Measurements from ENCODE around the gene ZFX.
"Not testable (repeated sequence)": the region's sequence is repeated elsewhere in the genome, so short reads cannot be mapped to it uniquely, and the experiment has no call there.

The ZFX gene

GRCh38 chrX:24151513-24151912, 2.0 kb downstream of the ZFX start:
- DNase-seq (ENCODE audit: low read depth in 3 of 3), result no peak

DNA sequence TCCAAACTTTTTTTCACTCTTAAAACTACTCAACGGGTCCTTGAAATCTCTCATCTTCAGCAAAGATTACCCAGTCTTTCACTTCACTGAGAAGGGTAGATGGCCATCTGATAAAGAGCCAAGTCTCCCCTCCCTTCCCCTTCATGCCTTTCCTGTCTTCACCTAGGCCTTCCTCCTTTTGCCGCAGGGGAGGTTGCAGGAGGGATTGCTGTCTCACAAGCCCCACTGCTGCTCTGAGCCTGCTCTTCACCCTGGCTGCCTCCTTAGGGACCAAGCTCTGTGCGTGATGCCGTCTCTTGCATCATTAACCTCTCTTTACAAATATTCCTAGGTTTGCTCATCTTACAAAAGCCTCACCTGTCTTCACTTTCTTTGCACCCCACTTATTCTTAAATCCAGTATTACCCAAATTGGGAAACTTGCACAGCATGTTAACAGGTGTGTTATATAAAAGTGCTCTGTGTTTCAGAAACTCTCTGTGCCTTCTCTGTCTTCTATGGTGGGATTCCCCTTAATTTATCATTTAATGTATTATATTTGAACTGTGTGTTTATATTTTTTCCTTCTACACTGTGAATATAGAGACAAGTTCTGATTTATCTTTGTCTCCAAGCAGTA, 3.8 kb downstream of the ZFX start:
- no peak for DNase-seq (ENCODE audit: low read depth in 3 of 3)

- DNase-seq (ENCODE audit: low read depth in 3 of 3), result no peak
These were observed 4.3 kb downstream of the ZFX start for GRCh38 chrX:24153796-24154189.

DNA sequence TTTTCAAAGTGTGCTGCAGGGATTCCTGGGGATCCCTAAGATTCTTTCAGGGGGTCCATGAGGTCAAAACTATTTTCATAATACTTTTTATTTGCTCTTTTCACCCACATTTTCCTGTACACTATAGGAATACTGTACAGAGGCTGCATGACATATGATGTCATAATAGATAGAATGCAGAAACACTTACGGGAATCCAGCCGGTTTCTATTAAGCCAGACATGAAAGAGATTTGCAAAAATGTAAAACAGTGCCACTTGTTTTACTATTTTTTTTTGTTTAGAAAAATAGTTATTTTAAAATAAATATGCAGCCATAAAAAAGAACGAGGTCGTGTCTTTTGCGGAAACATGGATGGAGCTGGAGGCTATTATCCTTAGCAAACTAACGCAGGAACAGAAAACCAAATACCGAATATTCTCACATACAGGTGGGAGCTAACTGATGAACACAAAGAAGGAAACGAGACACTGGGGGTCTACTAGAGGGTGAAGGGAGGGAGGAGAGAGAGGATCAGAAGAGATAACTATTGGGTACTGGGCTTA, 5.0 kb downstream of the ZFX start:
- DNase-seq (ENCODE audit: low read depth in 3 of 3), result no peak

DNA sequence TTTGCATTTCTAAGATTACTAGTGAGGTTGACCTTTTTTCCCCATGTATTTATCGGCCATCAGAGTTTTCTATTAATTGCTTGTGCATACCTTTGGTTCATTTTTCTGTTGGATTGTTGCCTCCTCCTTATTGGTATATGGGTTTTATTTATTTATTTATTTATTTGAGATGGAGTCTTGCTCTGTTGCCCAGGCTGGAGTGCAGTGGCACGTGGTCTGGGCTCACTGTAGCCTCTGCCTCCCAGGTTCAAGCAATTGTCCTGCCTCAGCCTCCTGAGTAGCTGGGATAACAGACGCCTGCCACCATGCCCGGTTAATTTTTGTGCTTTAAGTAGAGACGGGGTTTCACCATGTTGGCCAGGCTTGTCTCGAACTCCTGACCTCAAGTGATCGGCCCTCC, 6.2 kb downstream of the ZFX start:
- DNase-seq (ENCODE audit: low read depth in 3 of 3), result not testable (repeated sequence)

GRCh38 chrX:24156177-24156576, 6.6 kb downstream of the ZFX start:
- no peak for DNase-seq (ENCODE audit: low read depth in 3 of 3)

- no peak for DNase-seq (ENCODE audit: low read depth in 3 of 3)
These were observed 9.4 kb downstream of the ZFX start for GRCh38 chrX:24158881-24159280.

DNA sequence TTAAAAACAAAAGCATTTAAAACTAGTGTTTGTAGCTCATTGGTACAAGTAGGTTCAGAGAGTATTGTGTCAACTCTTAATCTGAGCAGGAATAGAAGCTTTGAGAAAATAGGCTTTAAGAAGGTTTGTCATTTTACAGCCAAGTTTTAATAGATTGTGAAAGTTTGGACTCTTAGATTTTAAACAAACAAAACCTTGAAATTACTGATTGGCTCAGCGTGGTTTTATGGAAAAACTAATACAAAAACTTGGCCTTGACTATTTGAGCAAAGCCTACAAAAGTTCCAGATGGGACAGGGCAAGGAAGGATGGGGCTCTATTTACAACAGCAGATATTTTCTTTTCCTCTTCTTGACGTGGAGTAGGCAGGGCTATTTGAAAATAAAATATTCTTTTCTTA, 16.5 kb downstream of the ZFX start:
- DNase-seq (ENCODE audit: low read depth in 3 of 3), result no peak

DNA sequence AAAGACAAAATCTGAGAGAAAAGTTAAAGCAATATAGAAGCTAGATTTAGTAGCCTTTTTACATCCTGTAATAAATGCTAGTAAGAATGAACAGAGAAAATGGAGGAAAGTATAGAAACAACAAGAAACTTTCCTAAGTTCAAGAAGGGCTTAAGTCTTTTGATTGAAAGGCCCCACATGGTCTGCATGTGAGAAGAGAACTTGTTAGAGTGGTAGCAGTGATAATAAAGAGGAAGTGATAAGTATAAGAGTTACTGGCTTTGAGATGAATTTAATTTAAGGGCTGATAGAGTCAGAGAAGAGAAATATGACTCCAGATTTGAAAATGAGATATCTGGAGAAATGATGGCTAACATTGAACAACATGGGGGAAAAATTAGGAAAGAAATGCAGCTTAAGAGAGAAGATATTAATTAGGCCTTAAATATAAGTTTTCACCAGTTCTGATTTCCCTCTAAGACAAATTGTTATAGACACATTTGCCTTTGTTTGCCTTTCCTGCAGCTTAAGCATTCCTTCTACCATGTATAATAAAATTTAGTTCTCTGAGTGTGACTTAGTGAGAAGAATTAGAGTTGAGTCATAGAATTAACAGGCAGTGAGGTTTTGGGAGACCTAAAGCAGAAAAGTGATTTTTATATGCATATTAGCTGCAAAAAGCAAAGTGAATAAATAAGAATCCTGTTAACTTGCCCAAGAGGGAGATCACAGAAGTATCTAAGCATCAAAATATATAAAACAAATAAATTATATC, 18.4 kb downstream of the ZFX start:
- no peak for DNase-seq (ENCODE audit: low read depth in 3 of 3)

DNA sequence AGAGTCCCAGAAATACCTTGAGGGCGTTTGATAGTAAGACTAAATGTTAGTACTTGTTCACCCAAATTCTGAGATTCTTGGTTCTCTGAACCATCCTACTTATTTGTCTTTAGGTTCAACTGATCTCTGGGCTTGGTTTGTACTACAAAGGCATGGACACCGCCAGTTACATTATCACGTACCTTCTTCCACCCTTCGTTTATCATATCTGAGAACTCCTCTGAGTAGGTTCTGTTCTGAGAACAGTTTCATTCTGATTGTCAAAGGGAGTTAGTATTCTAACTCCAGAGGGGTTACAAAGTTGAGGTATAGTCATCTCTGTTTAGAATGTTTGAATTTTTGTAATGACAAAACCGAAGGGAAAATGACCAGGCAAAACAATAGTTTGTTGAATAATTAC, 19.3 kb downstream of the ZFX start:
- DNase-seq (ENCODE audit: low read depth in 3 of 3), result no peak

- no peak for DNase-seq (ENCODE audit: low read depth in 3 of 3)
These were observed 19.7 kb downstream of the ZFX start for GRCh38 chrX:24169211-24169610.

- no peak for DNase-seq (ENCODE audit: low read depth in 3 of 3)
These were observed 23.8 kb downstream of the ZFX start for GRCh38 chrX:24173115-24173847.

DNA sequence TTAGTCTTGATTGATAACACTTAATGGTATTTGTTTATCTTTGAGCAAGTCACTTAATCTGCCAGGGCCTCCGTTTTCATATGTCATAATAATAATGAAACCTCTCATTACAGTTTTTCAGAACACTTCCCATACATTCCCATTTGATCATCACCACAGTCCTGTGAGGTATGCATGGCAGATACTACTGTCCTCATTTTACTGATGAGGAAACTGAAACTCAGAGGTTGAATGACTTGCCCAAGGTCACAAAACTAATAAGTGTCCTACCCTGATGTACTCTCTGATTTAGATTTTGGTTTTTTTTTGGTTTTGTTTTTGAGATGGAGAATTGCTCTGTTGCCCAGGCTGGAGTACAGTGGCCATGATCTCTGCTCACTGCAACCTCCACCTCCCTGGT, 25.7 kb downstream of the ZFX start:
- DNase-seq (ENCODE audit: low read depth in 3 of 3), result no peak

- DNase-seq (ENCODE audit: low read depth in 3 of 3), result no peak
These were observed 28.9 kb downstream of the ZFX start for GRCh38 chrX:24178441-24178840.

DNA sequence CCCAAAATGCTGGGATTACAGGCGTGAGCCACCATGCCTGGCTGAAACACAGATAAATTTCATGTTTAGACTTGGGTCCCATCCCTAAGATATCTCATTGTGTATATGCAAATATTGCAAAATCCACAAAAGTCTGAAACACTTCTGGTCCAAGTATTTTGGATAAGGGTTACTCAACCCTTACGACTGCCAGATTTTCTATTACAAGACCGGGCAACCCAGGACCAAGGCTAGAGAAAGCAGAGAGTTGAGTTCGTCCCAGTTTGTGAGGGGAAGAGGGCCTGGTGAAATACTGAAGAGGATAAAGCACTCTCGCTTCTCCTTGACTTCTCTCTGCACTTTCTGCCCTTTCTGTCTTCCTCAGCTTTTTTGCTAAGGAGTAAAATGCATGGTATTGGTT, 34.5 kb downstream of the ZFX start:
- DNase-seq (ENCODE audit: low read depth in 3 of 3), result no peak

- DNase-seq (ENCODE audit: low read depth in 3 of 3), result no peak
These were observed 37.0 kb downstream of the ZFX start for GRCh38 chrX:24186483-24186882.

DNA sequence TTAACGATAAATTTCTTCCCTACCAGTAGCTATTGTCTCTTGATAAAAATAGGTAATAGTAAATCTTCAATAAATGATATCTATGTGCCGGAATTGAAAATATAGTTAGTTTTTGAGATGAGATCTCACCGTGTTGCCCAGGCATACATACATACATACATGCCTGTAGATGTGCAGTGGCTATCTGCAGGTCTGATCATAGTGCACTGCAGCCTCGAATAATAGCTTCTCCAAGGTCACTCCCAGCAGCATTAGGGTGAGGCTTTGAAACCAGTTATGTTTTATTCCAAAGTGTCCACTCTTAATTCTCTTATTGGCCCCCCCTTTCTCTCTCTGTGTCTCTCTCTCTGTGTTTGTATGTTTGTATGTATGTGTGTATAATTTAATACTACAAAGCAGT, 37.5 kb downstream of the ZFX start:
- no peak for DNase-seq (ENCODE audit: low read depth in 3 of 3)

GRCh38 chrX:24189490-24189889, 40.0 kb downstream of the ZFX start:
- DNase-seq (ENCODE audit: low read depth in 3 of 3), result no peak

GRCh38 chrX:24190500-24191156, 41.1 kb downstream of the ZFX start:
- DNase-seq (ENCODE audit: low read depth in 3 of 3), result no peak

GRCh38 chrX:24196509-24196908, 47.0 kb downstream of the ZFX start:
- no peak for DNase-seq (ENCODE audit: low read depth in 3 of 3)

GRCh38 chrX:24198101-24198500, 48.6 kb downstream of the ZFX start:
- DNase-seq (ENCODE audit: low read depth in 3 of 3), result no peak

GRCh38 chrX:24200133-24200532, 50.6 kb downstream of the ZFX start:
- DNase-seq (ENCODE audit: low read depth in 3 of 3), result no peak
